Trophoblast cell (in vitro differentiated cells and primary cell): Measurements from ENCODE around the gene CHAF1A.

ENCODE experiments used
- DNase-seq, 2 donors: peaks; one replicate each; pipeline ENCODE4 v3.0.0-alpha.2; 2016
- H2AFZ ChIP-seq: 2 replicates; pipeline ENCODE4 v1.6.1; 2013; ENCODE audit warnings: low read length, moderate library complexity, mild to moderate bottlenecking; ENCODE audit not compliant: insufficient read depth, poor library complexity
- H2AK5ac ChIP-seq: 2 replicates; pipeline ENCODE4 v1.6.1; 2013; ENCODE audit warnings: mild to moderate bottlenecking, low read length
- H2BK120ac ChIP-seq: 2 replicates; pipeline ENCODE4 v1.6.1; 2013; ENCODE audit warnings: low read length, mild to moderate bottlenecking, moderate library complexity; ENCODE audit not compliant: insufficient read depth, poor library complexity
- H2BK12ac ChIP-seq: 2 replicates; pipeline ENCODE4 v1.6.1; 2013; ENCODE audit warnings: mild to moderate bottlenecking, low read length, moderate library complexity
- H2BK5ac ChIP-seq: 2 replicates; pipeline ENCODE4 v1.6.1; 2013; ENCODE audit warnings: low read length, low read depth, moderate library complexity, mild to moderate bottlenecking; ENCODE audit not compliant: poor library complexity
- H3K14ac ChIP-seq: 2 replicates; pipeline ENCODE4 v1.6.1; 2013; ENCODE audit warnings: mild to moderate bottlenecking, low read length
- H3K18ac ChIP-seq: 2 replicates; pipeline ENCODE4 v1.6.1; 2013; ENCODE audit warnings: mild to moderate bottlenecking, low read length
- H3K23ac ChIP-seq: 2 replicates; pipeline ENCODE4 v1.6.1; 2013; ENCODE audit warnings: low read length
- H3K27ac ChIP-seq: 2 replicates; pipeline ENCODE4 v1.5.1; 2013; ENCODE audit warnings: low read depth, mild to moderate bottlenecking, inconsistent platforms, low read length, moderate library complexity
- H3K27me3 ChIP-seq: 2 replicates; pipeline ENCODE4 v1.6.1; 2013; ENCODE audit warnings: inconsistent platforms, mild to moderate bottlenecking, low read length, moderate library complexity; ENCODE audit not compliant: insufficient read depth
- H3K36me3 ChIP-seq, 2 experiments: 1 replicate in 1 of 2; 2 replicates in 1 of 2; pipeline ENCODE4 v1.6.1; 2013; ENCODE audit warnings: low read length in 2 of 2, mild to moderate bottlenecking in 2 of 2, moderate library complexity in 1 of 2; ENCODE audit not compliant: insufficient read depth in 2 of 2, control insufficient read depth in 1 of 2
- H3K4ac ChIP-seq: 2 replicates; pipeline ENCODE4 v1.6.1; 2013; ENCODE audit warnings: low read depth, mild to moderate bottlenecking, low read length, moderate library complexity
- H3K4me1 ChIP-seq, 2 experiments: 1 replicate in 1 of 2; 2 replicates in 1 of 2; pipeline ENCODE4 v1.6.1; 2013; ENCODE audit warnings: low read length in 2 of 2, mild to moderate bottlenecking in 2 of 2, moderate library complexity in 1 of 2; ENCODE audit not compliant: insufficient read depth in 2 of 2, control insufficient read depth in 1 of 2
- H3K4me2 ChIP-seq: 2 replicates; pipeline ENCODE4 v1.6.1; 2013; ENCODE audit warnings: inconsistent platforms, mild to moderate bottlenecking, low read length, moderate library complexity
- H3K4me3 ChIP-seq: 2 replicates; pipeline ENCODE4 v1.5.1; 2013; ENCODE audit warnings: mild to moderate bottlenecking, low read depth, low read length, inconsistent platforms
- H3K79me1 ChIP-seq: one replicate; pipeline ENCODE4 v1.6.1; 2013; ENCODE audit warnings: low read length
- H3K79me2 ChIP-seq: 2 replicates; pipeline ENCODE4 v1.6.1; 2013; ENCODE audit warnings: low read length, mild to moderate bottlenecking; ENCODE audit not compliant: control insufficient read depth, insufficient read depth, poor library complexity
- H3K9ac ChIP-seq: 2 replicates; pipeline ENCODE4 v1.6.1; 2013; ENCODE audit warnings: mild to moderate bottlenecking, low read length
- H3K9me3 ChIP-seq: 2 replicates; pipeline ENCODE4 v1.6.1; 2013; ENCODE audit warnings: low read depth, mild to moderate bottlenecking, control low read depth, inconsistent platforms, low read length; ENCODE audit not compliant: insufficient read depth
- H4K12ac ChIP-seq: 2 replicates; pipeline ENCODE4 v1.6.1; 2013; ENCODE audit warnings: low read depth, mild to moderate bottlenecking, low read length, moderate library complexity
- H4K8ac ChIP-seq: 2 replicates; pipeline ENCODE4 v1.6.1; 2013; ENCODE audit warnings: low read depth, mild to moderate bottlenecking, low read length, moderate library complexity
- H4K91ac ChIP-seq: one replicate; pipeline ENCODE4 v1.6.1; 2013; ENCODE audit warnings: low read depth, mild to moderate bottlenecking, low read length, moderate library complexity
- WGBS: extraction: QIAGEN DNeasy Blood & Tissue Kit; methylation state at CpG from one replicate; pipeline ENCODE4 v1.1.7; 2013; ENCODE audit warnings: missing lambda C conversion rate; ENCODE audit not compliant: insufficient read length, insufficient coverage; ENCODE audit errors: extremely low coverage; 5-methylcytosine and 5-hydroxymethylcytosine counted together

Gene CHAF1A

DNA sequence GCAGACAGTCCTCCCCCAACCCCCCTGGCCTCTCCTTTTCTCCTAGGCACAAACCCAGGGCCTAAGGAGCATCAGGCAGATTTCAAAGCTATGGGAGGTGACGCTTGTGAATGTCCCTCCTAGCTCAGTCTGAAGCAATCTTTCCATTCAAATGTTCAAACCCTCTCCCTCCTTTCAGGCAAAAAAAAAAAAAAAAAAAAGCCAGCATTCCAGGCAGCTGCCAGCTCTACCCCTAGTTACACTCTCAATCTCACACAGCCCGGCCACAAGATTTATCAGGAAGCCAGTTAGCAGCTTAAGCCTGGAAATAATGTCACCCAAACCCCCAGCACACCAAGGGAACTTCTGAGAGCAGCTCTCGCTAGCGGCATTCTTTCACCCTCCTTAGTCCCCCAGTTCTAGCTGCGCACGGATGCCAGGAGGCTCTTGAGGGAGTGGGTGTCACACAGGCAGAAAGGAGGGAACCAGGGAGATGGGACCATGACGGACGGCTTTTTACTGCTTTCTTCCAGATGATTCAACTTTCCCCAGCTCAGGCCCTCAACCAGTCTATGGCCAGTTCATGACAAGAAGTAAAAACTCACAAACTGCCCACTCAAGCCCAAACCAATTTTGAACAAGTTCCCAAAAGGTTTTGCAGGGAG is 8.4 kb upstream of the CHAF1A start:
- peak overlapping the region; percentile 7 for H3K4me2 ChIP-seq
- H2BK5ac ChIP-seq, result peak overlapping the region; percentile 11
- H2BK120ac ChIP-seq, result no peak overlapping the region
- H3K14ac ChIP-seq, result no peak overlapping the region
- peak; percentile 47 to 81 for DNase-seq
- peak overlapping the region; percentile 6 for H3K18ac ChIP-seq
- no peak overlapping the region for H2BK12ac ChIP-seq
- H4K12ac ChIP-seq, result no peak overlapping the region
- H3K27ac ChIP-seq, result no peak overlapping the region
- no CpG with 5 or more reads among the region's 8 CpGs for WGBS
- H4K8ac ChIP-seq, result no peak overlapping the region
- H3K79me2 ChIP-seq, result peaks cover 32% of the 10 kb centered on the region
- H3K4me1 ChIP-seq, result peaks cover 42 to 48% of the 10 kb centered on the region in 2 experiments
- H3K27me3 ChIP-seq, result no peaks in the 10 kb centered on the region
- no peak overlapping the region for H2AFZ ChIP-seq
- H3K4ac ChIP-seq, result peak overlapping the region; percentile 46
- H4K91ac ChIP-seq, result no peak overlapping the region
- H3K9ac ChIP-seq, result no peak overlapping the region
- H2AK5ac ChIP-seq, result no peak overlapping the region
- H3K4me3 ChIP-seq, result no peak overlapping the region
- H3K36me3 ChIP-seq, result peaks cover 19 to 27% of the 10 kb centered on the region in 2 experiments
- no peak overlapping the region for H3K23ac ChIP-seq
- H3K79me1 ChIP-seq, result peaks cover 24% of the 10 kb centered on the region
- H3K9me3 ChIP-seq, result no peaks in the 10 kb centered on the region

- Histone ChIP-seq H2AK5ac (no peak overlapping the region), H4K12ac (no peak overlapping the region), H3K9ac (peak overlapping the region; percentile 35), H4K91ac (no peak overlapping the region), H3K4me3 (no peak overlapping the region), H3K79me1 (peaks cover 12% of the 10 kb centered on the region), H4K8ac (no peak overlapping the region), H2BK12ac (no peak overlapping the region), H2BK5ac (no peak overlapping the region), H3K36me3 (peaks cover 14 to 19% of the 10 kb centered on the region in 2 experiments), H3K27ac (no peak overlapping the region), H3K23ac (no peak overlapping the region), H2AFZ (no peak overlapping the region), H3K14ac (no peak overlapping the region), H3K9me3 (no peaks in the 10 kb centered on the region), H2BK120ac (no peak overlapping the region), H3K4ac (peak overlapping the region; percentile 78), H3K4me1 (peaks cover 17 to 23% of the 10 kb centered on the region in 2 experiments), H3K4me2 (no peak overlapping the region), H3K79me2 (peaks cover 28% of the 10 kb centered on the region), H3K18ac (no peak overlapping the region), H3K27me3 (no peaks in the 10 kb centered on the region)
- WGBS, result no CpG with 5 or more reads among the region's 15 CpGs
- DNase-seq, result peak in 1 of 2 donors; percentile 20
These were observed 5.3 kb upstream of the CHAF1A start for GRCh38 chr19:4396949-4397783.

GRCh38 chr19:4399812-4400134 is 2.7 kb upstream of the CHAF1A start:
- Histone ChIP-seq H2BK12ac (no peak overlapping the region), H3K18ac (peak overlapping the region; percentile 99), H2BK5ac (peak overlapping the region; percentile 98), H3K23ac (peak overlapping the region; percentile 63), H2BK120ac (peak overlapping the region; percentile 86), H3K4ac (peak overlapping the region; percentile 96), H3K79me1 (peaks cover 19% of the 10 kb centered on the region), H3K14ac (peak overlapping the region; percentile 99), H3K4me2 (peak overlapping the region; percentile 77), H3K4me3 (peak overlapping the region; percentile 96), H3K4me1 (peaks cover 6 to 13% of the 10 kb centered on the region in 2 experiments), H4K12ac (peak overlapping the region; percentile 80), H3K27me3 (no peaks in the 10 kb centered on the region), H3K9ac (peak overlapping the region; percentile 94), H3K9me3 (no peaks in the 10 kb centered on the region), H3K79me2 (peaks cover 29% of the 10 kb centered on the region), H2AFZ (peak overlapping the region; percentile 86), H4K8ac (peak overlapping the region; percentile 97), H3K36me3 (peaks cover 13 to 19% of the 10 kb centered on the region in 2 experiments), H4K91ac (peak overlapping the region; percentile 96), H3K27ac (peak overlapping the region; percentile 82), H2AK5ac (peak overlapping the region; percentile 82)
- peak in 1 of 2 donors; percentile 47 for DNase-seq
- WGBS, result no CpG with 5 or more reads among the region's 12 CpGs

DNA sequence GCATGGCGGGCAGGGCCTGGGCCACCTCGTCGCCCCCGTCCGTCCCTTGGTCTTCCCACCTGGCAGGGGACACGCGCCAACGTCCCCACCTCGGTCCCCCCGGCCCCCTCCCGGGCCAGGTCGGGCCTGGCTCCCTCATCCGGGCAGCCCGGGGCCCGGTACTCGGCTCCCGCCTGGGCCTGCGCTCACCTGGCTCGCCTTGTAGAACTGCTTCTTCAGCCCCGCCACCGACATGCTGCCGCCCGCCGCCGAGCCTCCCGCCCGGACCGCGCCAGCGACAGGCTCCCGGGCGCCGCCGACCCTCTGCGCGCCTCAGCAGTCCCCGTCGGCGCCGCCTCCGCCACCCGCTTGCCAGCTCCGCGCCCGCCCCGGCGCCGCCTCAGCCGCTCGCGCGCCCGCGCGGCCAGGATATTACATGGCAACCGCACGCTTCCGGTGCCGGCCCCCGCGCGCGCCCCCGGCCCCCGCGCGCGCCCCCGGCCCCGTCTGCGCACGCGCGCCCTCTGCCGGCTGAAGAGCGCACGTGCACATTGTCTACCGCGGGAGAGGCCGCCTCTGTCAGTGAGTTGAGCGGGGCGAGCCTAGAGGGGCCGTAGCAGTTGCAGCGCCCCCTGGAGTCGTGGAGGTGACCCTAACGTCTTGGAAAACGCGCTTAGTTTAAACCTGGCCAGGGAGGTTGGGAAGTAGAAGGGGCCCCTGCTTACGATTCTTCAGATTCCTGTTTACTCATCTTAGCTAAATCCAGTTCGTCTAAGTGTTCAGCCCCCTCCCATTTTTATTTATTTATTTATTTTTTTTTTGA is 2.1 kb upstream of the CHAF1A start, which contains the start of gene SH3GL1:
Gene SH3GL1, minus strand, starts transcription at position 413 of the 802 bp plus-strand sequence. Its CDS starts 179 bp downstream, at position 234.
- Histone ChIP-seq H3K4me1 (peaks cover 4 to 12% of the 10 kb centered on the region in 2 experiments), H3K27ac (peak within 1 kb of the TSS; percentile 82), H4K12ac (peak within 1 kb of the TSS; percentile 80), H3K14ac (peak within 1 kb of the TSS; percentile 99), H3K4ac (peak within 1 kb of the TSS; percentile 96), H3K4me2 (peak within 1 kb of the TSS; percentile 77), H2BK12ac (peak within 1 kb of the TSS; percentile 62), H3K23ac (peak within 1 kb of the TSS; percentile 63), H2BK120ac (peak within 1 kb of the TSS; percentile 86), H3K79me1 (peaks cover 19% of the 10 kb centered on the region), H3K36me3 (peaks cover 13 to 15% of the 10 kb centered on the region in 2 experiments), H3K79me2 (peaks cover 29% of the 10 kb centered on the region), H2AK5ac (peak within 1 kb of the TSS; percentile 82), H2AFZ (peak within 1 kb of the TSS; percentile 86), H3K27me3 (no peaks in the 10 kb centered on the region), H3K9ac (peak within 1 kb of the TSS; percentile 94), H4K8ac (peak within 1 kb of the TSS; percentile 97), H3K9me3 (no peaks in the 10 kb centered on the region), H3K4me3 (peak within 1 kb of the TSS; percentile 96), H4K91ac (peak within 1 kb of the TSS; percentile 96), H3K18ac (peak within 1 kb of the TSS; percentile 99), H2BK5ac (peak within 1 kb of the TSS; percentile 98)
- peak; percentile 88 to 99 for DNase-seq
- no CpG with 5 or more reads among the region's 90 CpGs for WGBS
